Measurements from ENCODE around the gene KIF2A. TPM values are rescaled to one million over a fixed set of nuclear protein-coding genes. Genes with fewer than 3 reads are reported as not detected.

Gene KIF2A
- total and polyA plus RNA-seq, 9 of the 15 experiments (the other 6 are each of a cell fraction or from before 2014, with no cell fraction given), result 42.6 to 126 (median 77.6) TPM

GRCh38 chr5:62431735-62432620 is 126.0 kb downstream of the KIF2A start (continued):
- TF ChIP-seq WHSC1 (IDR thresholded peaks at IDR 0.05; ENCODE audit: low read length) (peak; percentile 28), CEBPZ (IDR thresholded peaks at IDR 0.05; ENCODE audit: borderline replicate concordance, low read depth, low read length) (no peak), PTTG1 (tag; IDR thresholded peaks at IDR 0.05; ENCODE audit: low read depth) (0 out of 2 replicates have a peak, but pooled peaks have one; percentile 22), NFATC3 (IDR thresholded peaks at IDR 0.05) (0 out of 2 replicates have a peak, but pooled peaks have one; percentile 19)
- TF ChIP-seq, protein P1, sequence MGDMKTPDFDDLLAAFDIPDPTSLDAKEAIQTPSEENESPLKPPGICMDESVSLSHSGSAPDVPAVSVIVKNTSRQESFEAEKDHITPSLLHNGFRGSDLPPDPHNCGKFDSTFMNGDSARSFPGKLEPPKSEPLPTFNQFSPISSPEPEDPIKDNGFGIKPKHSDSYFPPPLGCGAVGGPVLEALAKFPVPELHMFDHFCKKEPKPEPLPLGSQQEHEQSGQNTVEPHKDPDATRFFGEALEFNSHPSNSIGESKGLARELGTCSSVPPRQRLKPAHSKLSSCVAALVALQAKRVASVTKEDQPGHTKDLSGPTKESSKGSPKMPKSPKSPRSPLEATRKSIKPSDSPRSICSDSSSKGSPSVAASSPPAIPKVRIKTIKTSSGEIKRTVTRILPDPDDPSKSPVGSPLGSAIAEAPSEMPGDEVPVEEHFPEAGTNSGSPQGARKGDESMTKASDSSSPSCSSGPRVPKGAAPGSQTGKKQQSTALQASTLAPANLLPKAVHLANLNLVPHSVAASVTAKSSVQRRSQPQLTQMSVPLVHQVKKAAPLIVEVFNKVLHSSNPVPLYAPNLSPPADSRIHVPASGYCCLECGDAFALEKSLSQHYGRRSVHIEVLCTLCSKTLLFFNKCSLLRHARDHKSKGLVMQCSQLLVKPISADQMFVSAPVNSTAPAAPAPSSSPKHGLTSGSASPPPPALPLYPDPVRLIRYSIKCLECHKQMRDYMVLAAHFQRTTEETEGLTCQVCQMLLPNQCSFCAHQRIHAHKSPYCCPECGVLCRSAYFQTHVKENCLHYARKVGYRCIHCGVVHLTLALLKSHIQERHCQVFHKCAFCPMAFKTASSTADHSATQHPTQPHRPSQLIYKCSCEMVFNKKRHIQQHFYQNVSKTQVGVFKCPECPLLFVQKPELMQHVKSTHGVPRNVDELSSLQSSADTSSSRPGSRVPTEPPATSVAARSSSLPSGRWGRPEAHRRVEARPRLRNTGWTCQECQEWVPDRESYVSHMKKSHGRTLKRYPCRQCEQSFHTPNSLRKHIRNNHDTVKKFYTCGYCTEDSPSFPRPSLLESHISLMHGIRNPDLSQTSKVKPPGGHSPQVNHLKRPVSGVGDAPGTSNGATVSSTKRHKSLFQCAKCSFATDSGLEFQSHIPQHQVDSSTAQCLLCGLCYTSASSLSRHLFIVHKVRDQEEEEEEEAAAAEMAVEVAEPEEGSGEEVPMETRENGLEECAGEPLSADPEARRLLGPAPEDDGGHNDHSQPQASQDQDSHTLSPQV (IDR thresholded peaks at IDR 0.05), result 0 out of 2 replicates have a peak, but pooled peaks have one; percentile 40
